ENCODE data around the gene FKBP1B.
"Not testable (repeated sequence)": the region's sequence is repeated elsewhere in the genome, so short reads cannot be mapped to it uniquely, and the experiment has no call there.

The FKBP1B gene

GRCh38 chr2:24049485-24050021, at the start of gene FKBP1B:
Gene FKBP1B (plus strand): TSS chr2:24049741. CDS start chr2:24049850, 109 bp downstream.
- no peak for DNase-seq (ENCODE audit: low read depth, low spot score)

GRCh38 chr2:24007693-24008092, 41.8 kb upstream of the FKBP1B start:
- no peak for DNase-seq (ENCODE audit: low read depth, low spot score)

GRCh38 chr2:24008672-24009366, 40.7 kb upstream of the FKBP1B start:
- DNase-seq (ENCODE audit: low read depth, low spot score) = no peak

GRCh38 chr2:24009367-24009679, 40.2 kb upstream of the FKBP1B start:
- DNase-seq (ENCODE audit: low read depth, low spot score) = no peak

- no peak for DNase-seq (ENCODE audit: low read depth, low spot score)
These were observed 39.7 kb upstream of the FKBP1B start, which contains the start of gene MFSD2B for GRCh38 chr2:24009680-24010476. Gene MFSD2B (plus strand): TSS chr2:24010085. CDS start chr2:24010097, 12 bp downstream.

- no peak for DNase-seq (ENCODE audit: low read depth, low spot score)
These were observed 38.9 kb upstream of the FKBP1B start for GRCh38 chr2:24010477-24011249.

- DNase-seq (ENCODE audit: low read depth, low spot score) = no peak
These were observed 38.1 kb upstream of the FKBP1B start for GRCh38 chr2:24011250-24012104.

- no peak for DNase-seq (ENCODE audit: low read depth, low spot score)
These were observed 36.9 kb upstream of the FKBP1B start for GRCh38 chr2:24012521-24013188.

- not testable (repeated sequence) for DNase-seq (ENCODE audit: low read depth, low spot score)
These were observed 34.6 kb upstream of the FKBP1B start for GRCh38 chr2:24014902-24015301.

- peak; percentile 50 for DNase-seq (ENCODE audit: low read depth, low spot score)
These were observed 33.8 kb upstream of the FKBP1B start for GRCh38 chr2:24015562-24016375.

GRCh38 chr2:24016376-24016761, 33.2 kb upstream of the FKBP1B start:
- no peak for DNase-seq (ENCODE audit: low read depth, low spot score)

- DNase-seq (ENCODE audit: low read depth, low spot score) = no peak
These were observed 32.5 kb upstream of the FKBP1B start for GRCh38 chr2:24016853-24017703.

GRCh38 chr2:24017711-24018110, 31.8 kb upstream of the FKBP1B start:
- no peak for DNase-seq (ENCODE audit: low read depth, low spot score)

- no peak for DNase-seq (ENCODE audit: low read depth, low spot score)
These were observed 31.3 kb upstream of the FKBP1B start for GRCh38 chr2:24018241-24018640.

- DNase-seq (ENCODE audit: low read depth, low spot score) = no peak
These were observed 29.8 kb upstream of the FKBP1B start for GRCh38 chr2:24019729-24020128.

- no peak for DNase-seq (ENCODE audit: low read depth, low spot score)
These were observed 29.3 kb upstream of the FKBP1B start for GRCh38 chr2:24020244-24020643.

GRCh38 chr2:24021122-24021998, 28.2 kb upstream of the FKBP1B start:
- DNase-seq (ENCODE audit: low read depth, low spot score) = no peak

Measured in smooth muscle cell of the brain vasculature (primary cell).